Small intestine (tissue), 7 donors: ENCODE results near the gene TIFAB. TPM values are rescaled to one million over a fixed set of nuclear protein-coding genes. Genes with fewer than 3 reads are reported as not detected.

Experiments used
- DNase-seq, 2 donors: peaks; one replicate each; pipeline versions ENCODE4 v3.0.0 to v3.0.0-alpha.2; 2013
- FAIRE-seq: peaks from 2 replicates; lab custom pipeline; 2012; peaks lifted over from hg19 to GRCh38; lab: Jason Lieb, UNC
- H3K27ac ChIP-seq, 3 donors: one replicate each; pipeline ENCODE4 v1.5.1; 2013; ENCODE audit warnings: low read length in 2 of 3, mild to moderate bottlenecking in 2 of 3, control low read depth in 1 of 3, inconsistent platforms in 1 of 3, low read depth in 1 of 3, moderate library complexity in 1 of 3
- H3K27me3 ChIP-seq, 3 donors: one replicate each; pipeline ENCODE4 v1.6.1; 2013; ENCODE audit warnings: low read length in 3 of 3, inconsistent platforms in 1 of 3; ENCODE audit not compliant: control insufficient read depth in 3 of 3, insufficient read depth in 3 of 3
- H3K36me3 ChIP-seq, 3 donors: one replicate each; pipeline ENCODE4 v1.6.1; 2013; ENCODE audit warnings: low read length in 3 of 3, inconsistent platforms in 1 of 3, low read depth in 1 of 3, mild to moderate bottlenecking in 1 of 3, moderate library complexity in 1 of 3; ENCODE audit not compliant: control insufficient read depth in 3 of 3, insufficient read depth in 2 of 3
- H3K4me1 ChIP-seq, 3 donors: one replicate each; pipeline ENCODE4 v1.6.1; 2013; ENCODE audit warnings: low read length in 2 of 3, inconsistent platforms in 1 of 3, low read depth in 1 of 3, mild to moderate bottlenecking in 1 of 3, moderate library complexity in 1 of 3; ENCODE audit not compliant: control insufficient read depth in 3 of 3, insufficient read depth in 2 of 3
- H3K4me3 ChIP-seq, 3 donors: one replicate each; pipeline ENCODE4 v1.5.1; 2013; ENCODE audit warnings: low read length in 3 of 3, control low read depth in 1 of 3, inconsistent platforms in 1 of 3, low read depth in 1 of 3, mild to moderate bottlenecking in 1 of 3, moderate library complexity in 1 of 3
- H3K9me3 ChIP-seq, 2 donors: one replicate each; pipeline ENCODE4 v1.6.1; 2013; ENCODE audit warnings: low read depth in 1 of 2, low read length in 1 of 2; ENCODE audit not compliant: control insufficient read depth in 2 of 2, insufficient read depth in 1 of 2
- WGBS, 3 donors: extraction: QIAGEN DNeasy Blood & Tissue Kit; methylation state at CpG; one replicate each; pipeline ENCODE4 v1.1.7; 2013; 5-methylcytosine and 5-hydroxymethylcytosine counted together
- polyA plus RNA-seq, 4 donors: library from polyadenylated mRNA; stranded (reverse) in 3 of 4; unstranded in 1 of 4; fragments of 200-250 nt in 3 of 4; fragments of 120-200 nt in 1 of 4; gene quantifications; one replicate each; pipeline versions ENCODE4 v1.2.1 to v1.2.3, GENCODE V29; 2013
- donor health status: healthy with polysubstance abuse.
- donor health status: control.
- donor health status: control.
- donor health status: Bipolar disorder and iron deficiency.
- donor health status: healthy.

Gene TIFAB
- polyA plus RNA-seq, 4 donors, result 0.07 to 1.4 (median 0.27) TPM; not detected in 1

DNA sequence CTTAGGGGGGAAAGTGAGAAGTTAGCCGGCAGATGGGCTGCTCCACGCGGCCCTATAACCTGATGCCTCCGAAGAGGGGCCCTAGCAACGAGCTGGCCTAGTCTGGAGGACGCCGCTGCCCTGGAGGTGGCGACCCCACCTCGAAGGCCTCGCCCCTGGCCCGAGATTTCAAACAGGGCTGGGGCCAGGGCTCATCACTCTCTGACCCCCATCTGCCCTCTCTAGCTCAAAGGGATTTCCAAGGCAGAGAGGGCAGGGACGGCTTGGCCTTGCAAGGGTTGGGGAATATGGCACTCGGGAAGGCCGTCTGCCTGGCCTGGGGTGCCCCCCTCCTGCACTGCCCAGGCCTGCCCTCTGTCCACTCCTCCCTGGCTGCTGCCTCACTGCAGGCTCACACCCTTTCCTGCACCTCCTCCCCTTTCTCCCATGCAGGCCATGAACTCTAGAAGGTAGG lies 25.5 kb upstream of the TIFAB start:
- no peak for FAIRE-seq
- WGBS, 3 donors, result 64 to 80% (median 73%) methylated on average over 14 of the region's 14 CpGs
- H3K27me3 ChIP-seq, result peaks cover 0 to 55% (median 0%) of the 10 kb centered on the region in 3 donors

DNA sequence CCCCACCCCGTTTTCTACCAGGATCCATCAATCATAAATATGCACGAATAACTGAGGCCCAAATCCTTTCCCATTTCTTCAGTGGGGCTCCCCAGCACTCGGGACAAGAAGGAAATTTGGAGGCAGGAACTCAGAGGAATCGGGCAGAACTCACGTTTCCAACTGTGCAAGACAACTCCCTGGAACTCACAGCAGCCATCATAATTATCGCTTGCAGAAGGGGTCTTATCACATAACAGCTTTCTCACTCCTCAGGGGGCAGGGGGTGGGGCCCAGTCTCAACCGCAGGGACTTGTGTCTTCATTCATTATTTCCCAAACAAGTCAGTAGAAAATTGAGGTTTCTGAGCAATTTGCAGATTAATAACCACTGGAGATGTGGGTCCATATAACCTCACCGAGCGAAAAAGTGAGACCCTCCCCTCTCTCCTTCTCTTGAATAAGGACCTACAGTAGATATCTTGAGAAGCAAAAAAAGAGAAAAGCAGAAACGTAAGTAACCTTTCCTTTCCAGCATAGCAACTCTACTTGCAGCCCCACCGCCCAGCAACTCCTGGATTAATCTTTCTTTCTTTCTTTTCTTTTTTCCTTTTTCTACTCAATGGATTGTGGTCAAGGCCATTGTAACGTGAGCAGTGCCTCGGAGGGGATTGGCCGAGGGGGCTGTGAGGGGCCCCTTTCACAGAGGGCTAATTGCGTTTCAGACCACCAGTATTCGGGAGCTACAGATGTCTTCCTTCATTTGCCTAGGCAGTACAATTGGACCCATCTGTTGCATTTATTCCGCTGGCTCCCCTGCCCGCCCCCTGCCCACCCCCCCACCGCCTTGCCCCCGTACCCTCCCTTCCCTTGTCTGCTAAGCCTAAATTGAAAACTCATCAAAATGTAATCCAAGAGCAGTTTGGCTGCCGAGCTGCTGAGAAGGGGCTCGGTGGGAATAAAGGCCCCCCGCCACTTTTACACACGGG lies 24.7 kb upstream of the TIFAB start:
- peaks cover 0 to 58% (median 0%) of the 10 kb centered on the region in 3 donors for H3K27me3 ChIP-seq
- no peaks in the 10 kb centered on the region for H3K4me1 ChIP-seq
- FAIRE-seq (no peak), DNase-seq (no peak)
- H3K36me3 ChIP-seq, result no peaks in the 10 kb centered on the region
- no peaks in the 10 kb centered on the region for H3K9me3 ChIP-seq
- 45 to 51% (median 50%) methylated on average over 24 of the region's 24 CpGs for WGBS, 3 donors
- H3K27ac ChIP-seq, result no peak overlapping the region
- no peak overlapping the region for H3K4me3 ChIP-seq

More for the DNA sequence above, 25.5 kb upstream of the TIFAB start:
- DNase-seq, result no peak
- H3K4me3 ChIP-seq, result no peak overlapping the region
- H3K36me3 ChIP-seq, result no peaks in the 10 kb centered on the region
- H3K27ac ChIP-seq, result no peak overlapping the region
- H3K4me1 ChIP-seq, result no peaks in the 10 kb centered on the region
- no peaks in the 10 kb centered on the region for H3K9me3 ChIP-seq

DNA sequence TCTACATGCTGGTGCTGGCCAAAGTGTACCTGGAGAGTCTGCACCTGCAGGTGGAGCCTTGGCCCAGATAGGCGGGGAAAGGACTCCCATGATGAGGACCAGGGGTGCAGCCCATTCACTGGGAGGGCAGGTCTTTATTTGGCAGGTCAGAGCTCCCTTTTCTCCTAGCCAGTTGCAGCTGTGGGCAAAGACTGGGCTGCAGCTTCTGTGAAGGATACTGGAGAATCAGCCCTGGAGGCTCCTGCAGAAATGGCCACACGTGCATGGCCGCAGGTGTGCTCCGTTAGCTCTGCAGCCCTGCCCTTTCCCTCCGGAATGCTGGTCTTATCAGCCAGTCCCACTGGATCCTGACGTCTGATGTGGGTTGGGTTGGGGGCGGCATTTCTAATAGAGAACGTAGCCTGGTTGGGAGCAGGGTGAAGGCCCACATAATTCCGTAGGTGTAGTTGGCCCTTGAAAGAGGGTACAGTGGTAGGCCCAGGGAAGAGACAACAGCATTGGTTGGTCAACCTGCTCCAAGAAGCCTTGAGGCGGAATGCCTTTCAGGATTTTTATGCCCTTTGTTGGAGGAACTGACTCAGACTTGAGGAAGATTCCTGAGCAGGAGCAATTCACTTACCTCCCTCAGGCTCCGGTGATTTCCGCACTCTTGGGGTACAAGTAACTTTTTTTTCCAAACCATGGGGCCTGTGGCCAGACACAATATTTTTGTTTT lies 22.0 kb upstream of the TIFAB start:
- no peak for DNase-seq
- no peak overlapping the region for H3K27ac ChIP-seq
- WGBS, 3 donors, result 62 to 80% (median 76%) methylated on average over 12 of the region's 12 CpGs
- H3K9me3 ChIP-seq, result no peaks in the 10 kb centered on the region
- no peaks in the 10 kb centered on the region for H3K36me3 ChIP-seq
- H3K4me3 ChIP-seq, result no peak overlapping the region
- no peak for FAIRE-seq
- H3K27me3 ChIP-seq, result peaks cover 0 to 44% (median 0%) of the 10 kb centered on the region in 3 donors
- H3K4me1 ChIP-seq, result no peaks in the 10 kb centered on the region

DNA sequence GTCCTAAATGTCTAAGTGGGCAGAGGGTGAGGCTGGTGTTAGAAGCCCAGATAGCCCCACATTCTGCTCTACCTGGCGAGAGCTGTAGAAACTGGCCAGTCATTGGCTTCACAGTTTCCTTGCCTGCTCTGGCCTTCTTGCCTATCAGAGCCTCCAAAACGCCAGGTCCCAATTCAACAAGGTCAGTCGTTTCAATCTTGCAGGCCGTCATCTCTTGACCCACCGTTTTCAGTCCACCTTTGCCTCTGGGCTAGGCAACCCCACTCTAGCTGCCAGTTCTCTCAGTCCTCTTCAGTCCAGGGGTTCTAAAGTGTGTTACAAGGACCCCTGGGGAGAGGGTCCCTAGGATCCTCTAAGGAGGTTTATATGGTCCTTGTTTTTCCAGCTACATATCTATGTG lies 20.0 kb upstream of the TIFAB start:
- Histone ChIP-seq H3K27me3 (peaks cover 0 to 48% (median 5%) of the 10 kb centered on the region in 3 donors), H3K4me1 (no peaks in the 10 kb centered on the region), H3K9me3 (no peaks in the 10 kb centered on the region), H3K36me3 (no peaks in the 10 kb centered on the region), H3K27ac (no peak overlapping the region), H3K4me3 (no peak overlapping the region)
- no peak for FAIRE-seq
- DNase-seq, result no peak
- 74 to 82% (median 74%) methylated on average over 5 of the region's 5 CpGs for WGBS, 3 donors

DNA sequence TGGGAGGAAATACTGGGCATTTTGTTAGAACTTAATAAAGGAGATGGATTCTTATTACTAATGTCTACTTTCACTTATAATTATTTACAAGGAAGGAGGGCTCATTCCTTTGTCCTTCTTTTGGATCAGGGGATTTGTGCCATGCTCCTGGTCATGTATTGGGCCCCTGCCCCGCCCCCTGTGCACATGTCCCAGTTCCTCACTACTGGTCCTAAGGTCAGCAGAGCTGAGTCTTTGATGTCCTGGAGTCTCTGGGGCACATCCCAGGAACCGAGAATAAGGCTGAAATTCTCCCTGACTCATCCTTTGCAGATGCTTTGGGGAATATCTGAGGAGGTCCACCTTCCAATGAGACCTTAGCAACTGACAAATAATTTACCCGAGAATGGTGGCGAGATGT lies 19.6 kb upstream of the TIFAB start:
- Histone ChIP-seq H3K27me3 (peaks cover 0 to 48% (median 5%) of the 10 kb centered on the region in 3 donors), H3K36me3 (no peaks in the 10 kb centered on the region), H3K4me1 (no peaks in the 10 kb centered on the region), H3K9me3 (no peaks in the 10 kb centered on the region), H3K27ac (no peak overlapping the region), H3K4me3 (no peak overlapping the region)
- WGBS, 3 donors, result 50 to 73% (median 54%) methylated on average over 4 of the region's 4 CpGs
- FAIRE-seq, result no peak
- no peak for DNase-seq

DNA sequence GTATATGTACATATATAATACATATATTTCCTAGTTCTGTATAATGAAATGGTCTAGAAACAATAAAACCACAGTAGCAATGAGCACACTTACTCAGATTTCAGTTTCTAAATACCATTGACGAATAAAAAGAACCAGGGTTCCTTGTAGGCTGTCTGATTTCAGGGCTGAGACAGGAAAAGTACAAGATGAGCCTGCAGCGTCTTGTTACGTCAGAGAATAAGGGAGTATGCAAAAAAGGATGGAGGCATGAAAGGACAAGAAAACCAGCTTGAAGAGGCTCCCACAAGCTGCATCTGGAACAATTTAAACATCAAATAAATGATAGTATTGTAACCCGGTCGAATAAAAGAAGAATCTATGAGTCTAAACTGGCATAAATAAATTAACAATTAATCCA lies 17.8 kb upstream of the TIFAB start:
- no peaks in the 10 kb centered on the region for H3K4me1 ChIP-seq
- H3K27me3 ChIP-seq, result peaks cover 0 to 60% (median 8%) of the 10 kb centered on the region in 3 donors
- no peaks in the 10 kb centered on the region for H3K36me3 ChIP-seq
- DNase-seq (no peak), FAIRE-seq (no peak)
- WGBS, 3 donors, result 84 to 91% (median 89%) methylated on average over 5 of the region's 5 CpGs
- no peaks in the 10 kb centered on the region for H3K9me3 ChIP-seq
- no peak overlapping the region for H3K4me3 ChIP-seq
- no peak overlapping the region for H3K27ac ChIP-seq

DNA sequence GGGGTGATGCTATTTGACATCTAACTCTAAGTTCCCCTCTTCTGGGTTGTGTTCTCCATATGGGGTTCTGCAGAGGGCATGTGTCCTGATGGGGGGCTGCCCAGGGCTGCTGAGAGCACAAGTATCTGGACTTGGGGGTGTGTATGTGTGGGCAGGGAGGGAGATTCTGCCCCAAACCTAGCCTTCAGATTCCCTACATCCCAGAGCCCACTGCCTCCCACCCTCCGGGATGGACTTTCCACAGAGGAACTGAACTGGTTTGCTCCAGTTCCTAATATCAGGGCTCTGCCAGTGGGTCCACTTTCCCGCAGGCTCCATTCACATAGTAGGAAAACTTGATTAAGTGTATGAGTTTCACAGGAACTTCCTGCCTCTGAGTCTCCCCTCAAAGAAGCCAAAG lies 16.4 kb upstream of the TIFAB start:
- Histone ChIP-seq H3K27ac (no peak overlapping the region), H3K4me3 (no peak overlapping the region), H3K27me3 (peaks cover 0 to 65% (median 8%) of the 10 kb centered on the region in 3 donors), H3K36me3 (no peaks in the 10 kb centered on the region), H3K9me3 (no peaks in the 10 kb centered on the region), H3K4me1 (no peaks in the 10 kb centered on the region)
- 65 to 100% (median 92%) methylated on average over 2 of the region's 2 CpGs for WGBS, 3 donors
- DNase-seq (no peak), FAIRE-seq (no peak)

DNA sequence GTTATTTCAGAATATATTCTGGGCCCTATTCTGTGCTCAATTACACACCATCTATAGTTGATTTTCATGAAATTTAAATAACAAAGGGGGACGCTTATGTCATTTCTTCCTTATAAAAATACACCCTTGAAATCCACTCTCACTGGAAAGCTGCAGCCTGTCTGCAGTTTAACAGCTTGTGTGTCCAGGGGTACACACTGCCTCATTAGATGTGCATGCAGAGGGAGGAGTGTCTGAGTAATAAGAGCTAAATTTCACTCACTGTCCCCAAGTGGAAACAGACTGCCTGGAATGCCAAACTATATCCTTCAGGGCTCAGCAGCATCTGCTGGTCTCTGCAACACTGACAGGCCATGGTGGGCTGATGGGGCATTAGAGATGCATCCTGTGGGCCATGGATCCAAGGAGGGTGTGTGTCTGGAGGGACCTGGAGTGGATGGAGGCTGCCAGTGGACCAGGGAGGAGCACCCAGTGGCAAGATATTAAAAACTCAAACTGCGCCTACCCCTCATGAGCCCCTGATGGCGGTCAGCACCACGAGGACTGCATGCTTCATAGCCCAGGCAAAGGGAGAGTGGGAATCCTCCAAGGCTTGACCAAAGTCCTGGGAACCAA lies 15.8 kb upstream of the TIFAB start:
- no peak for FAIRE-seq
- DNase-seq, result no peak
- H3K27me3 ChIP-seq, result peaks cover 0 to 64% (median 8%) of the 10 kb centered on the region in 3 donors

More for the DNA sequence above, 15.8 kb upstream of the TIFAB start:
- Histone ChIP-seq H3K36me3 (no peaks in the 10 kb centered on the region), H3K27ac (no peak overlapping the region), H3K4me3 (no peak overlapping the region), H3K9me3 (no peaks in the 10 kb centered on the region), H3K4me1 (no peaks in the 10 kb centered on the region)
- 83 to 96% (median 88%) methylated on average over 3 to 4 of the region's 4 CpGs for WGBS, 3 donors
